Heart left ventricle (tissue), 13 donors: Measurements from ENCODE around the gene CCK.

Experiments used
- CTCF ChIP-seq, 12 donors: fragments of 200-600 bp; sonication (generic) in 4 of 12; IDR thresholded peaks; one replicate each; pipeline versions ENCODE4 v1.5.0 to v1.8.0; 2018 to 2022; ENCODE audit warnings: antibody characterized with exemption in 12 of 12, mild to moderate bottlenecking in 5 of 12
- POLR2A ChIP-seq, 2 donors: fragments of 450-650 bp; IDR thresholded peaks; one replicate each; pipeline ENCODE4 v1.6.1; 2017; ENCODE audit warnings: antibody characterized with exemption in 2 of 2, mild to moderate bottlenecking in 2 of 2, moderate library complexity in 2 of 2
- donor health status: ischemic (EF 13 %, LVEDD 7.1; RV severe dilation, severe dysfunction).
- donor health status: DM: no; HTN: yes; CAD: no.
- donor health status: DM: no; HTN: no; CAD: no.
- donor health status: ischemic (EF 25% LVEDD 6.9; RV normal size, moderate dysfunction).
- donor health status: ischemic (EF 25% LVEDD 5.7; RV mildly dilated, moderate dysfunction).
- donor health status: ischemic (EF 35%, LVEDD 5.7; RV mildly dilated, moderate dysfunction).
- donor health status: nonischemic (EF 11% LVEDD 7.7; RV severe dilation, severe dysfunction).
- donor health status: DM: yes; HTN: yes; CAD: no.
- donor health status: PGD.
- donor health status: ischemic (EF 29% LVEDD 5.4; RV normal size, mild dysfunction).
- donor health status: nonischemic (EF 23%, LVEDD 6.1; RV moderate dilation, normal function).

GRCh38 chr3:42273361-42273760 lies 7.4 kb upstream of the CCK start:
- TF ChIP-seq POLR2A (IDR thresholded peaks at IDR 0.05) (no peak), CTCF (IDR thresholded peaks at IDR 0.05) (no peak)
